Liver (tissue), 9 donors: ENCODE measurements around the gene VWC2. TPM values are rescaled to one million over a fixed set of nuclear protein-coding genes. Genes with fewer than 3 reads are reported as not detected.

Experiments
- DNase-seq: peaks from one replicate; pipeline ENCODE4 v3.0.0-alpha.2; 2017; ENCODE audit warnings: low spot score
- H3K27ac ChIP-seq, 2 donors: one replicate each; pipeline ENCODE4 v1.7.0; 2013; ENCODE audit warnings: inconsistent platforms in 2 of 2, low read length in 2 of 2, control low read depth in 1 of 2, low read depth in 1 of 2, mild to moderate bottlenecking in 1 of 2
- H3K27me3 ChIP-seq, 4 donors: one replicate each; pipeline versions ENCODE4 v1.6.1 to v1.7.0; 2013; ENCODE audit warnings: low read length in 3 of 4, inconsistent platforms in 1 of 4, mild to moderate bottlenecking in 1 of 4, moderate library complexity in 1 of 4; ENCODE audit not compliant: control insufficient read depth in 4 of 4, insufficient read depth in 4 of 4
- H3K36me3 ChIP-seq, 4 donors: one replicate each; pipeline versions ENCODE4 v1.6.1 to v1.7.0; 2013; ENCODE audit warnings: low read length in 3 of 4, mild to moderate bottlenecking in 3 of 4, low read depth in 1 of 4, moderate library complexity in 1 of 4; ENCODE audit not compliant: control insufficient read depth in 4 of 4, insufficient read depth in 3 of 4
- H3K4me1 ChIP-seq, 4 donors: one replicate each; pipeline versions ENCODE4 v1.6.1 to v1.7.0; 2013; ENCODE audit warnings: low read length in 3 of 4, mild to moderate bottlenecking in 3 of 4, moderate library complexity in 1 of 4; ENCODE audit not compliant: control insufficient read depth in 4 of 4, insufficient read depth in 4 of 4
- H3K4me3 ChIP-seq, 3 donors: one replicate each; pipeline versions ENCODE4 v1.6.1 to v1.7.0; 2013; ENCODE audit warnings: low read length in 3 of 3, control low read depth in 1 of 3, low read depth in 1 of 3, mild to moderate bottlenecking in 1 of 3
- H3K9ac ChIP-seq, 2 donors: one replicate each; pipeline ENCODE4 v1.7.0; 2013; ENCODE audit warnings: low read length in 2 of 2, mild to moderate bottlenecking in 2 of 2, moderate library complexity in 2 of 2, control low read depth in 1 of 2, low read depth in 1 of 2
- H3K9me3 ChIP-seq, 4 donors: one replicate each; pipeline versions ENCODE4 v1.6.1 to v1.7.0; 2013; ENCODE audit warnings: low read length in 3 of 4; ENCODE audit not compliant: control insufficient read depth in 4 of 4
- CTCF ChIP-seq: fragments of 150-350 bp; IDR thresholded peaks from 2 replicates; pipeline ENCODE4 v1.5.1; 2017; ENCODE audit warnings: improper control_type of control experiment, low read depth, low read length; ENCODE audit not compliant: missing input control
- EGR1 ChIP-seq, 2 donors: IDR thresholded peaks; 2 replicates each; pipeline ENCODE4 v1.6.1; 2016 to 2018; ENCODE audit warnings: antibody characterized with exemption in 2 of 2, low read depth in 2 of 2
- FOXA1 ChIP-seq: IDR thresholded peaks from 2 replicates; pipeline ENCODE4 v1.6.1; 2016; ENCODE audit warnings: antibody characterized with exemption
- FOXA2 ChIP-seq: IDR thresholded peaks from 2 replicates; pipeline ENCODE4 v1.6.1; 2016; ENCODE audit warnings: antibody characterized with exemption
- GABPA ChIP-seq, 2 donors: IDR thresholded peaks in 1 of 2; conservative IDR thresholded peaks in 1 of 2; 2 replicates each; pipeline ENCODE4 v1.6.1; 2016; ENCODE audit warnings: antibody characterized with exemption in 2 of 2, mild to moderate bottlenecking in 1 of 2, moderate library complexity in 1 of 2
- HNF4A ChIP-seq, 2 donors: conservative IDR thresholded peaks; 2 replicates each; pipeline ENCODE4 v1.6.1; 2016; ENCODE audit warnings: antibody characterized with exemption in 2 of 2, mild to moderate bottlenecking in 2 of 2
- HNF4G ChIP-seq: IDR thresholded peaks from 2 replicates; pipeline ENCODE4 v1.6.1; 2016; ENCODE audit warnings: antibody characterized with exemption
- MAX ChIP-seq: IDR thresholded peaks from 2 replicates; pipeline ENCODE4 v1.6.1; 2016; ENCODE audit warnings: antibody characterized with exemption
- NR2F2 ChIP-seq: IDR thresholded peaks from 2 replicates; pipeline ENCODE4 v1.6.1; 2016; ENCODE audit warnings: antibody characterized with exemption
- RAD21 ChIP-seq, 2 donors: IDR thresholded peaks; 2 replicates each; pipeline ENCODE4 v1.6.1; 2016; ENCODE audit warnings: antibody characterized with exemption in 2 of 2, mild to moderate bottlenecking in 2 of 2
- RXRA ChIP-seq, 2 donors: IDR thresholded peaks; 2 replicates each; pipeline ENCODE4 v1.6.1; 2017 to 2018; ENCODE audit warnings: antibody characterized with exemption in 2 of 2, mild to moderate bottlenecking in 1 of 2
- SP1 ChIP-seq: IDR thresholded peaks from 2 replicates; pipeline ENCODE4 v1.6.1; 2018; ENCODE audit warnings: antibody characterized with exemption, mild to moderate bottlenecking
- TAF1 ChIP-seq: conservative IDR thresholded peaks from 2 replicates; pipeline ENCODE4 v1.6.1; 2016; ENCODE audit warnings: antibody characterized with exemption, mild to moderate bottlenecking
- YY1 ChIP-seq: IDR thresholded peaks from 2 replicates; pipeline ENCODE4 v1.6.1; 2016; ENCODE audit warnings: antibody characterized with exemption, mild to moderate bottlenecking
- WGBS: extraction: QIAGEN DNeasy Blood & Tissue Kit; methylation state at CpG from one replicate; pipeline ENCODE4 v1.1.7; 2013; 5-methylcytosine and 5-hydroxymethylcytosine counted together
- polyA plus RNA-seq, 2 donors: library from polyadenylated mRNA; stranded (reverse) in 1 of 2; unstranded in 1 of 2; fragments of 200-250 nt in 1 of 2; fragments of >200 nt in 1 of 2; fragmentation: Nextera tagmentation in 1 of 2; extraction: Ambion mirVana in 1 of 2; gene quantifications; one replicate each; pipeline versions ENCODE4 v1.2.1 to v1.2.3, GENCODE V29; 2013 to 2015
- total RNA-seq, 2 donors: library from RNA; depleted of rRNA; stranded (reverse); fragments of >200 nt; gene quantifications; one replicate each; pipeline ENCODE4 v1.2.3, GENCODE V29; 2014
- TF ChIP-seq, protein P1 (sequence below): IDR thresholded peaks from 2 replicates; pipeline ENCODE4 v1.6.1; 2016; ENCODE audit warnings: antibody characterized with exemption, mild to moderate bottlenecking
- donor health status: healthy.
- donor health status: healthy.
- donor health status: healthy.
- donor health status: healthy.
- donor health status: healthy.

Gene VWC2
- total and polyA plus RNA-seq, 4 donors = not detected

DNA sequence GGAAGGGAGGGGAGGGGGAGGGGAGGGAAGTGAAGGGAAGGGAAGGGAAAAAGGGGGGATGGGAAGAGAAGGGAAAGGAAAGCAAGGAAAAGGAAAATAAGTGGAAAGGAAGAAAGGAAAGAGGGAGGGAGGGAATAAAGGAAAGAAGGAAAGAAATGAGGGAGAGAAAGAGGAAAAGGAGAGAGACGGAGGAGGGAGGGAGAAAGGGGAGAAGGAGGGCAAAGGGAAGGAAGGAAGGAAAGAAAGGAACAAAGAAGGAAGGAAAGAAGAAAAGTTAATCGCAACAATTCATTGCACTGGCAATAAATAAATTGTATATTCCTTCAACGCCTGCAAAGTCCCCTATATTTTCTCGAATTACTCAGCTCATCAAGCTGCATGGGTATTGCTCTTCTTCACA is 2.6 kb upstream of the VWC2 start:
- H3K27ac ChIP-seq = no peak overlapping the region
- no peaks in the 10 kb centered on the region for H3K9me3 ChIP-seq
- WGBS = 76% methylated on average over 4 of the region's 4 CpGs
- H3K4me1 ChIP-seq = peaks cover 10 to 29% (median 20%) of the 10 kb centered on the region in 4 donors
- TF ChIP-seq RAD21 (IDR thresholded peaks at IDR 0.05) (no peak), GABPA (IDR thresholded peaks at IDR 0.05 in 1 of 2, conservative IDR thresholded peaks at IDR 0.05 in 1 of 2) (no peak), CTCF (no peak), RXRA (IDR thresholded peaks at IDR 0.05) (no peak), FOXA2 (no peak), MAX (no peak), TAF1 (no peak), YY1 (no peak), HNF4A (conservative IDR thresholded peaks at IDR 0.05) (no peak), NR2F2 (no peak), FOXA1 (no peak)
- TF ChIP-seq, protein P1, sequence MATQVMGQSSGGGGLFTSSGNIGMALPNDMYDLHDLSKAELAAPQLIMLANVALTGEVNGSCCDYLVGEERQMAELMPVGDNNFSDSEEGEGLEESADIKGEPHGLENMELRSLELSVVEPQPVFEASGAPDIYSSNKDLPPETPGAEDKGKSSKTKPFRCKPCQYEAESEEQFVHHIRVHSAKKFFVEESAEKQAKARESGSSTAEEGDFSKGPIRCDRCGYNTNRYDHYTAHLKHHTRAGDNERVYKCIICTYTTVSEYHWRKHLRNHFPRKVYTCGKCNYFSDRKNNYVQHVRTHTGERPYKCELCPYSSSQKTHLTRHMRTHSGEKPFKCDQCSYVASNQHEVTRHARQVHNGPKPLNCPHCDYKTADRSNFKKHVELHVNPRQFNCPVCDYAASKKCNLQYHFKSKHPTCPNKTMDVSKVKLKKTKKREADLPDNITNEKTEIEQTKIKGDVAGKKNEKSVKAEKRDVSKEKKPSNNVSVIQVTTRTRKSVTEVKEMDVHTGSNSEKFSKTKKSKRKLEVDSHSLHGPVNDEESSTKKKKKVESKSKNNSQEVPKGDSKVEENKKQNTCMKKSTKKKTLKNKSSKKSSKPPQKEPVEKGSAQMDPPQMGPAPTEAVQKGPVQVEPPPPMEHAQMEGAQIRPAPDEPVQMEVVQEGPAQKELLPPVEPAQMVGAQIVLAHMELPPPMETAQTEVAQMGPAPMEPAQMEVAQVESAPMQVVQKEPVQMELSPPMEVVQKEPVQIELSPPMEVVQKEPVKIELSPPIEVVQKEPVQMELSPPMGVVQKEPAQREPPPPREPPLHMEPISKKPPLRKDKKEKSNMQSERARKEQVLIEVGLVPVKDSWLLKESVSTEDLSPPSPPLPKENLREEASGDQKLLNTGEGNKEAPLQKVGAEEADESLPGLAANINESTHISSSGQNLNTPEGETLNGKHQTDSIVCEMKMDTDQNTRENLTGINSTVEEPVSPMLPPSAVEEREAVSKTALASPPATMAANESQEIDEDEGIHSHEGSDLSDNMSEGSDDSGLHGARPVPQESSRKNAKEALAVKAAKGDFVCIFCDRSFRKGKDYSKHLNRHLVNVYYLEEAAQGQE = no peak
- H3K9ac ChIP-seq = no peak overlapping the region
- H3K27me3 ChIP-seq = peaks cover 0 to 5% (median 4%) of the 10 kb centered on the region in 4 donors
- H3K4me3 ChIP-seq = no peak overlapping the region
- H3K36me3 ChIP-seq = no peaks in the 10 kb centered on the region
- no peak for DNase-seq

- Histone ChIP-seq H3K36me3 (no peaks in the 10 kb centered on the region), H3K9me3 (no peaks in the 10 kb centered on the region), H3K4me1 (peaks cover 11 to 29% (median 21%) of the 10 kb centered on the region in 4 donors), H3K9ac (no peak overlapping the region), H3K27me3 (peaks cover 1 to 8% (median 5%) of the 10 kb centered on the region in 4 donors), H3K27ac (no peak overlapping the region), H3K4me3 (no peak overlapping the region)
- 78% methylated on average over 11 of the region's 11 CpGs for WGBS
- TF ChIP-seq NR2F2 = no peak
- TF ChIP-seq MAX = no peak
- TF ChIP-seq SP1 = no peak
- TF ChIP-seq TAF1 = no peak
- TF ChIP-seq HNF4G = no peak
- no peak for TF ChIP-seq CTCF
- TF ChIP-seq, protein P1 = no peak
- TF ChIP-seq FOXA1 = no peak
- no peak for TF ChIP-seq EGR1 (IDR thresholded peaks at IDR 0.05; ENCODE audit: low read depth in 2 of 2)
- no peak for TF ChIP-seq FOXA2
- TF ChIP-seq RAD21 (IDR thresholded peaks at IDR 0.05) = no peak
- DNase-seq = no peak
Observed at GRCh38 chr7:49771427-49772176, 1.8 kb upstream of the VWC2 start.
